ENCODE measurements around the gene CSTF2. TPM values are rescaled to one million over a fixed set of nuclear protein-coding genes. Genes with fewer than 3 reads are reported as not detected.

The CSTF2 gene
- total and polyA plus RNA-seq, 10 of the 15 experiments (the other 5 are each of a cell fraction or from before 2014, with no cell fraction given): 7.7 to 66.6 (median 35.8) TPM

- Histone ChIP-seq H3K9me3 (replicated peaks; ENCODE audit: control insufficient read depth, insufficient read depth, low read length) (no peaks in the 10 kb centered on the region), H2AFZ (ENCODE audit: control insufficient read depth, low read depth, low read length) (no peak overlapping the region), H3K27me3 (replicated peaks in 1 of 2; ENCODE audit: control insufficient read depth in 2 of 2, insufficient read depth in 2 of 2, low read length in 1 of 2) (no peaks in the 10 kb centered on the region), H3K27ac (ENCODE audit: control insufficient read depth, insufficient read depth) (peak overlapping the region; percentile 78), H3K9ac (ENCODE audit: control insufficient read depth, insufficient read depth, low read length) (no peak overlapping the region; the same call in 1 of the 2 replicates), H3K79me2 (ENCODE audit: control insufficient read depth, insufficient read depth, low read length) (no peaks in the 10 kb centered on the region), H3K36me3 (ENCODE audit: control insufficient read depth in 2 of 2, insufficient read depth in 2 of 2, low read length in 1 of 2) (peaks cover 2 to 10% of the 10 kb centered on the region in 2 experiments; a peak in 2 of 4 replicates), H3K4me3 (peak overlapping the region; percentile 16; the same call in 1 of the 2 replicates), H3K4me2 (ENCODE audit: control insufficient read depth, insufficient read depth) (peak overlapping the region; percentile 70), H4K20me1 (ENCODE audit: control insufficient read depth, insufficient read depth) (no peaks in the 10 kb centered on the region), H3K4me1 (ENCODE audit: control insufficient read depth, insufficient read depth, low read length) (peaks cover 4% of the 10 kb centered on the region; the same call in 1 of the 2 replicates)
- SMC1A ChIA-PET (ENCODE audit: uncharacterized antibody, unreplicated experiment): interaction anchor here (1.3 to 3.0 kb wide), 4 partner anchors 9 to 66 kb away, joined by 3 to 20 read pairs (median 4); partner anchors contain the start of genes CSTF2 and NOX1
- RAD21 ChIA-PET (ENCODE audit: unreplicated experiment): interaction anchor here (1.3 to 2.6 kb wide), 2 partner anchors 100 to 268 kb away, joined by 3 to 8 read pairs; partner anchors contain the start of gene CENPI
- ATAC-seq: peak; percentile 90
- CTCF ChIA-PET: no interaction called here
- peak; percentile 70 for FAIRE-seq
- POLR2A ChIA-PET: no interaction called here
- BruUV-seq (replicated peaks): no TSS peak
- in situ Hi-C loops (cut with MboI): no loop called here
- WGBS (ENCODE audit: insufficient coverage, insufficient replicate concordance, low lambda C conversion rate, missing lambda C conversion rate): 0% methylated on average over 2 of the region's 2 CpGs
- peak; percentile 45 for DNase-seq (ENCODE audit: low read depth, low spot score)
- intact Hi-C loops (cut with micrococcal nuclease; ENCODE audit: unreplicated experiment): no loop called here
- TF ChIP-seq IKZF2 (IDR thresholded peaks at IDR 0.05) (0 out of 4 replicates have a peak, but pooled peaks of 1 of the 2 experiments have one; percentile 5), SRF (IDR thresholded peaks at IDR 0.05; ENCODE audit: low read depth in 2 of 2, low read length in 2 of 2) (no peak), HDAC6 (IDR thresholded peaks at IDR 0.05; ENCODE audit: unreplicated experiment) (no peak), BCLAF1 (IDR thresholded peaks at IDR 0.05) (no peak), CREB1 (IDR thresholded peaks at IDR 0.05; ENCODE audit: low read depth) (peak; percentile 38; the same call in 1 of the 2 replicates), KAT2A (conservative IDR thresholded peaks at IDR 0.05; ENCODE audit: control insufficient read depth, low read depth, low read length) (no peak), JUNB (IDR thresholded peaks at IDR 0.05) (no peak; the same call in 1 of the 2 replicates), ETV6 (conservative IDR thresholded peaks at IDR 0.05 in 1 of 2, IDR thresholded peaks at IDR 0.05 in 1 of 2; ENCODE audit: borderline replicate concordance in 1 of 2, low read depth in 1 of 2) (peak in 1 of 2 experiments; percentile 75; a peak in 2 of 4 replicates), TAF1 (IDR thresholded peaks at IDR 0.05; ENCODE audit: borderline replicate concordance, low read depth, low read length) (no peak), DPF2 (IDR thresholded peaks at IDR 0.05) (peak; percentile 19; the same call in 1 of the 2 replicates), ATF2 (IDR thresholded peaks at IDR 0.05; ENCODE audit: low read length) (no peak; the same call in 1 of the 2 replicates), SMARCA5 (IDR thresholded peaks at IDR 0.05) (no peak), NR2F1 (conservative IDR thresholded peaks at IDR 0.05) (no peak), PKNOX1 (IDR thresholded peaks at IDR 0.05) (peak; percentile 61), PML (IDR thresholded peaks at IDR 0.05; ENCODE audit: low read length) (peak; percentile 61; the same call in 1 of the 2 replicates), CHD2 (IDR thresholded peaks at IDR 0.05; ENCODE audit: borderline replicate concordance, low read depth, low read length) (no peak), NFIC (IDR thresholded peaks at IDR 0.05; ENCODE audit: low read depth, low read length) (peak; percentile 45; the same call in 1 of the 2 replicates), RAD21 (IDR thresholded peaks at IDR 0.05; ENCODE audit: insufficient read depth, low read depth, low read length) (0 out of 2 replicates have a peak, but pooled peaks have one; percentile 6), STAT3 (IDR thresholded peaks at IDR 0.05; ENCODE audit: low read depth, low read length) (no peak), ZNF274 (IDR thresholded peaks at IDR 0.05; ENCODE audit: insufficient read depth, insufficient read length) (no peak), CREM (IDR thresholded peaks at IDR 0.05; ENCODE audit: low read depth) (peak; percentile 23; the same call in 1 of the 2 replicates)
Measured at GRCh38 chrX:100829730-100830129, 9.5 kb downstream of the CSTF2 start.
